ENCODE data around the gene APPL2. TPM values are rescaled to one million over a fixed set of nuclear protein-coding genes. Genes with fewer than 3 reads are reported as not detected.

Gene APPL2, protein sequence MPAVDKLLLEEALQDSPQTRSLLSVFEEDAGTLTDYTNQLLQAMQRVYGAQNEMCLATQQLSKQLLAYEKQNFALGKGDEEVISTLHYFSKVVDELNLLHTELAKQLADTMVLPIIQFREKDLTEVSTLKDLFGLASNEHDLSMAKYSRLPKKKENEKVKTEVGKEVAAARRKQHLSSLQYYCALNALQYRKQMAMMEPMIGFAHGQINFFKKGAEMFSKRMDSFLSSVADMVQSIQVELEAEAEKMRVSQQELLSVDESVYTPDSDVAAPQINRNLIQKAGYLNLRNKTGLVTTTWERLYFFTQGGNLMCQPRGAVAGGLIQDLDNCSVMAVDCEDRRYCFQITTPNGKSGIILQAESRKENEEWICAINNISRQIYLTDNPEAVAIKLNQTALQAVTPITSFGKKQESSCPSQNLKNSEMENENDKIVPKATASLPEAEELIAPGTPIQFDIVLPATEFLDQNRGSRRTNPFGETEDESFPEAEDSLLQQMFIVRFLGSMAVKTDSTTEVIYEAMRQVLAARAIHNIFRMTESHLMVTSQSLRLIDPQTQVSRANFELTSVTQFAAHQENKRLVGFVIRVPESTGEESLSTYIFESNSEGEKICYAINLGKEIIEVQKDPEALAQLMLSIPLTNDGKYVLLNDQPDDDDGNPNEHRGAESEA
- total RNA-seq (2022): 32.5 and 35.5 TPM in 2 replicates
- percentile 78 among the genes with signal in this experiment for Bru-seq, nascent RNA
- BruChase-seq, experiment 1, labeled RNA remaining after a 6-hour chase: percentile 80 among the genes with signal in this experiment
- BruChase-seq, experiment 2, labeled RNA remaining after a 2-hour chase: percentile 79 among the genes with signal in this experiment
- long read RNA-seq, transcript APPL2-201 (21 exons, 3,239 nt): major isoform, 44 of 72 reads
- long read RNA-seq, partial matches to known transcripts: 3 of 72 reads
- long read RNA-seq, other reads (novel, unspliced or antisense): 23 of 72 reads

DNA sequence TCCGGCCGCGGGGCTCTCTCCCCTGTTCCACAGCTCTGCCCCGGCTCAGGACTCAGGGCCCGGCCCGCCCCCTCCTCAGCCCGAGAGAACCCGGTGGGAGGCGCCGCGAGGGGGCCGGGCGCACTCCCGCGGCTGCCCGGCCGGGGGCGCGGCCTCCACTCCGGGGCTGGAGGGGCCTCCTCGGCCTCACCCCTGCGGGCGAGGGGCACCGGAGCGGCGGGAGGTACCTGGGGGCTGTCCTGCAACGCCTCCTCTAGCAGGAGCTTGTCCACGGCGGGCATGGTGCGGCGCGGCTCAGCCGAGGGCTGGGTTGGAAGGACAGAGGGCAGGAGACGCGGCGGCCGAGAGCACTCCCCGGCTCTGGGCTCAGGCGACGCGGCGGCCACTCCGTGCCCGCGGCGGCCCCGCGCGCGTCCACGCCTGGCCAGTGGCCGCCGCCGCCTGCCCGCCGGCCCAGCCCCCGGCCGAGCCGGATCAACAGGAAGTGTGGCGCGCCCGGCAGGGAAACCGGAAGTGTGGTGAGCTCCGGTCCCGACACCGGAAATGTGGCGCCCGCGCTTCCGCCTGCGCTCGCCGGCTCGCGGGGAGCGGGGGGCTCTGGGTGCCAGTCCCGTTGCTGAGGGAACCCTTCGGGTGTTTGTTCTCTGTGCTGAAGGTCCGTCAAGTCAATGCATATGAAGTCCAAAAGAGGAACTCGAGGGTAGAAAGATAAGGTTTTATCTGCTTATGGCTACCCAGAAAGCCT lies at the start of gene APPL2:
TSS of gene APPL2 (minus strand) at position 443 of the 745 bp plus-strand sequence. CDS start at position 281, 162 bp downstream.
- Mint-ChIP-seq H3K4me1 (ENCODE audit: insufficient read depth, unreplicated experiment) (peaks cover 24% of the 10 kb centered on the region), H3K36me3 (ENCODE audit: insufficient read depth, unreplicated experiment) (peaks cover 5% of the 10 kb centered on the region), H3K9me3 (ENCODE audit: unreplicated experiment) (no peaks in the 10 kb centered on the region), H3K27me3 (ENCODE audit: insufficient read depth, unreplicated experiment) (no peaks in the 10 kb centered on the region), H3K27ac (ENCODE audit: low read depth, unreplicated experiment) (peak within 1 kb of the TSS; percentile 90), H3K4me3 (ENCODE audit: unreplicated experiment) (peak within 1 kb of the TSS; percentile 87)
- DNase-seq (ENCODE audit: unreplicated experiment): peak; percentile 86
- TF ChIP-seq, protein P1, sequence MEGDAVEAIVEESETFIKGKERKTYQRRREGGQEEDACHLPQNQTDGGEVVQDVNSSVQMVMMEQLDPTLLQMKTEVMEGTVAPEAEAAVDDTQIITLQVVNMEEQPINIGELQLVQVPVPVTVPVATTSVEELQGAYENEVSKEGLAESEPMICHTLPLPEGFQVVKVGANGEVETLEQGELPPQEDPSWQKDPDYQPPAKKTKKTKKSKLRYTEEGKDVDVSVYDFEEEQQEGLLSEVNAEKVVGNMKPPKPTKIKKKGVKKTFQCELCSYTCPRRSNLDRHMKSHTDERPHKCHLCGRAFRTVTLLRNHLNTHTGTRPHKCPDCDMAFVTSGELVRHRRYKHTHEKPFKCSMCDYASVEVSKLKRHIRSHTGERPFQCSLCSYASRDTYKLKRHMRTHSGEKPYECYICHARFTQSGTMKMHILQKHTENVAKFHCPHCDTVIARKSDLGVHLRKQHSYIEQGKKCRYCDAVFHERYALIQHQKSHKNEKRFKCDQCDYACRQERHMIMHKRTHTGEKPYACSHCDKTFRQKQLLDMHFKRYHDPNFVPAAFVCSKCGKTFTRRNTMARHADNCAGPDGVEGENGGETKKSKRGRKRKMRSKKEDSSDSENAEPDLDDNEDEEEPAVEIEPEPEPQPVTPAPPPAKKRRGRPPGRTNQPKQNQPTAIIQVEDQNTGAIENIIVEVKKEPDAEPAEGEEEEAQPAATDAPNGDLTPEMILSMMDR (IDR thresholded peaks at IDR 0.05; ENCODE audit: unreplicated experiment): peak; percentile 25
- CTCF ChIA-PET: interaction anchor here (0.6 to 2.2 kb wide), 6 partner anchors 30 to 1868 kb away, joined by 3 to 8 read pairs (median 4); no protein-coding TSS in a partner anchor
- POLR2A ChIA-PET: interaction anchor here (0.6 to 4.1 kb wide), 32 partner anchors 9 to 1186 kb away, joined by 3 to 51 read pairs (median 4); partner anchors contain the start of genes C12orf75, GLT8D2, POLR3B and WASHC4
- intact Hi-C loops (cut with micrococcal nuclease): loop anchor here (1.0 to 2.0 kb wide), 2 partner anchors 97 to 147 kb away; no protein-coding TSS in a partner anchor
- no TSS peak for BruUV-seq (replicated peaks)

DNA sequence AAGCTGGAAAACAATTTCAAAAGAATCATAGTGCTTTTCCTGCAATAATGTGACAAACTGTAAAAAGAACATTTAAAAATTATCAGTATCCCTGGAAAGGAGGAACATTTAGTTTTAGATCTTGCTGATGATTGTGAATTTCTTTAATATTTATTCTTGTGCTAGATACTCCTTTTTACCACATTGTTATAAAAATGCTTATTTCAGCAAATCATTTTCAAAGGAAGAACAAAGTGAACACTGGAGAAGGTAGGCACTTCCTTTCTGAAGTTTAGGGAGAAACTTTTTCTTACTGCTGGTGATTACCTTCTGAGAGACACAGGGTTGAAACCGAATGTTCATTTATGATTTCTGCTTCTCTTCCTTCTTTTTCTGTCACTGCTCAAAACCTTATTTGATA lies 49.4 kb upstream of the APPL2 start:
- intact Hi-C loops (cut with micrococcal nuclease): no loop called here

DNA sequence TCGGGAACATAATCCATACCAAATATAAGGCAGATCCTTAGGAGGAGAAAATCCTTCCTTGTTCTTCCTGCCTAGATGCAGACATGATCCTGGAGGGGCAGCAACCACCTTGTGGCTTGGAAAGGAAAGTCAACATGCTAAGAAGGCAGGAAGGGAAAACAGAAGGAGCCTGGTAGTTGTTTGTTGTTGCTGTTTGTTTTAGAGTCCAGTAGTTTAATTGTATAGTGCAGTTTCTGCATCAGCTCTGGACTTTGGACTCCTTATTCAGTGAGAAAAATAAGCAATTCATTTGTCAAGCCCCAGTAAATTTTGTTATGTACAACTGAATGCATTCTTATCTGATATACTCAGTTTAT lies 45.7 kb upstream of the APPL2 start:
- CTCF ChIA-PET: no interaction called here
- POLR2A ChIA-PET: interaction anchor here (0.9 kb wide), 1 partner anchor 72 kb away, joined by 3 read pairs; no protein-coding TSS in a partner anchor
- TF ChIP-seq, protein P1 (IDR thresholded peaks at IDR 0.05; ENCODE audit: unreplicated experiment): no peak
- Mint-ChIP-seq H3K4me1 (ENCODE audit: insufficient read depth, unreplicated experiment) (peaks cover 1% of the 10 kb centered on the region), H3K27ac (ENCODE audit: low read depth, unreplicated experiment) (no peak overlapping the region), H3K27me3 (ENCODE audit: insufficient read depth, unreplicated experiment) (peaks cover 15% of the 10 kb centered on the region), H3K9me3 (ENCODE audit: unreplicated experiment) (no peaks in the 10 kb centered on the region), H3K36me3 (ENCODE audit: insufficient read depth, unreplicated experiment) (no peaks in the 10 kb centered on the region), H3K4me3 (ENCODE audit: unreplicated experiment) (no peak overlapping the region)
- intact Hi-C loops (cut with micrococcal nuclease): loop anchor here (5.0 kb wide), 1 partner anchor 439 kb away; no protein-coding TSS in a partner anchor
- no peak for DNase-seq (ENCODE audit: unreplicated experiment)
- no TSS peak for BruUV-seq (replicated peaks)

More for the DNA sequence above, 49.4 kb upstream of the APPL2 start:
- H3K27ac Mint-ChIP-seq (ENCODE audit: low read depth, unreplicated experiment): no peak overlapping the region
- H3K36me3 Mint-ChIP-seq (ENCODE audit: insufficient read depth, unreplicated experiment): no peaks in the 10 kb centered on the region
- TF ChIP-seq, protein P1 (IDR thresholded peaks at IDR 0.05; ENCODE audit: unreplicated experiment): no peak
- no peaks in the 10 kb centered on the region for H3K9me3 Mint-ChIP-seq (ENCODE audit: unreplicated experiment)
- BruUV-seq (replicated peaks): no TSS peak
- peaks cover 15% of the 10 kb centered on the region for H3K27me3 Mint-ChIP-seq (ENCODE audit: insufficient read depth, unreplicated experiment)
- no peaks in the 10 kb centered on the region for H3K4me1 Mint-ChIP-seq (ENCODE audit: insufficient read depth, unreplicated experiment)
- no peak overlapping the region for H3K4me3 Mint-ChIP-seq (ENCODE audit: unreplicated experiment)
- ChIA-PET POLR2A (interaction anchor here (0.6 kb wide), 1 partner anchor 828 kb away, joined by 3 read pairs; no protein-coding TSS in a partner anchor), CTCF (no interaction called here)
- no peak for DNase-seq (ENCODE audit: unreplicated experiment)
